Activated CD8-positive, alpha-beta T cell treated with anti-CD3 and anti-CD28 coated beads for 36 hours (primary cell): Measurements from ENCODE around the gene KRT39. TPM values are rescaled to one million over a fixed set of nuclear protein-coding genes. Genes with fewer than 3 reads are reported as not detected.

ENCODE experiments used
- ATAC-seq: fragments of 200-7000 bp; cut with Tn5 transposase; one replicate; pipeline ENCODE4 v1.10.0; 2021; ENCODE audit warnings: mild to moderate bottlenecking, moderate library complexity
- CTCF ChIA-PET: fragments of 350-600 bp; sonication (Branson Sonifier 250); formaldehyde crosslinking; loops from one replicate; lab custom pipeline; 2021; ENCODE audit warnings: antibody characterized with exemption; lab: Charles Lee
- POLR2A ChIA-PET: fragments of 350-600 bp; sonication (Branson Sonifier 250); formaldehyde crosslinking; loops from one replicate; lab custom pipeline; 2021; ENCODE audit warnings: antibody characterized with exemption; lab: Charles Lee
- DNase-seq: peaks from one replicate; pipeline ENCODE4 v3.0.0-alpha.2; 2020
- H3K27ac Mint-ChIP-seq: one replicate; pipeline ENCODE4 v1.8.0; 2021; ENCODE audit warnings: mild to moderate bottlenecking, mixed read lengths
- H3K27me3 Mint-ChIP-seq: one replicate; pipeline ENCODE4 v1.8.0; 2021; ENCODE audit warnings: mixed read lengths
- H3K36me3 Mint-ChIP-seq: one replicate; pipeline ENCODE4 v1.8.0; 2021; ENCODE audit warnings: low read depth, mixed read lengths
- H3K4me1 Mint-ChIP-seq: one replicate; pipeline ENCODE4 v1.8.0; 2021; ENCODE audit warnings: low read depth, mixed read lengths
- H3K4me3 Mint-ChIP-seq: one replicate; pipeline ENCODE4 v1.8.0; 2021; ENCODE audit warnings: mild to moderate bottlenecking, moderate library complexity, mixed read lengths
- H3K9me3 Mint-ChIP-seq: one replicate; pipeline ENCODE4 v1.8.0; 2021; ENCODE audit warnings: mixed read lengths
- intact Hi-C: fragments of 100-400 bp; cut with micrococcal nuclease; formaldehyde crosslinking; loops from one replicate; pipeline ENCODE4 v1.10.0; 2022
- total RNA-seq, 2 experiments: library from RNA; stranded (reverse); gene quantifications; one replicate each; pipeline ENCODE4 v1.2.3, GENCODE V29; 2021
- TF ChIP-seq, protein P1 (sequence below): fragments of 200-600 bp; IDR thresholded peaks from one replicate; pipeline ENCODE4 v1.8.0; 2022; ENCODE audit warnings: antibody characterized with exemption, mild to moderate bottlenecking

The KRT39 gene
- total RNA-seq, 2 experiments from 2014 or later = not detected

DNA sequence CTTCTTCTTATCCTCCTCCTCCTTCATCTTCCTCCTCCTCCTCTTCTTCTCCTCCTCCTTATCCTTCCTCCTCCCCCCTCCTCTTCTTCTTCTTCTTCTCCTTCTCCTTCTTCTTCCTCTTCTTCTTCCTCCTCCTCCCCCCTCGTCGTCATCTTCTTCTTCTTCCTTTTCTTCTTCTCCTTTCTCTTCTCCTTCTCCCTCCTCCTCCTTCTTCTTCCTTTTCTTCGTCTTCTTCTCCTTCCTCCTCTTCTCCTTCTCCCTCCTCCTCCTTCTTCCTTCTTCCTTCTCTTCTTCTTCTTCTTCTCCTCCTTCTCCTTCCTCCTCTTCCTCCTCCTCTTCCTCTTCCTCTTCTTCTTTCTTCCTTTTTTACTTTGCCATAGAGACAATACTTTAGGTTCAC is 24.2 kb downstream of the KRT39 start:
- Mint-ChIP-seq H3K4me1 (no peaks in the 10 kb centered on the region), H3K9me3 (no peaks in the 10 kb centered on the region), H3K27ac (no peak overlapping the region), H3K36me3 (no peaks in the 10 kb centered on the region), H3K27me3 (peaks cover 27% of the 10 kb centered on the region), H3K4me3 (no peak overlapping the region)
- CTCF ChIA-PET = no interaction called here
- no peak for DNase-seq
- POLR2A ChIA-PET = no interaction called here
- TF ChIP-seq, protein P1, sequence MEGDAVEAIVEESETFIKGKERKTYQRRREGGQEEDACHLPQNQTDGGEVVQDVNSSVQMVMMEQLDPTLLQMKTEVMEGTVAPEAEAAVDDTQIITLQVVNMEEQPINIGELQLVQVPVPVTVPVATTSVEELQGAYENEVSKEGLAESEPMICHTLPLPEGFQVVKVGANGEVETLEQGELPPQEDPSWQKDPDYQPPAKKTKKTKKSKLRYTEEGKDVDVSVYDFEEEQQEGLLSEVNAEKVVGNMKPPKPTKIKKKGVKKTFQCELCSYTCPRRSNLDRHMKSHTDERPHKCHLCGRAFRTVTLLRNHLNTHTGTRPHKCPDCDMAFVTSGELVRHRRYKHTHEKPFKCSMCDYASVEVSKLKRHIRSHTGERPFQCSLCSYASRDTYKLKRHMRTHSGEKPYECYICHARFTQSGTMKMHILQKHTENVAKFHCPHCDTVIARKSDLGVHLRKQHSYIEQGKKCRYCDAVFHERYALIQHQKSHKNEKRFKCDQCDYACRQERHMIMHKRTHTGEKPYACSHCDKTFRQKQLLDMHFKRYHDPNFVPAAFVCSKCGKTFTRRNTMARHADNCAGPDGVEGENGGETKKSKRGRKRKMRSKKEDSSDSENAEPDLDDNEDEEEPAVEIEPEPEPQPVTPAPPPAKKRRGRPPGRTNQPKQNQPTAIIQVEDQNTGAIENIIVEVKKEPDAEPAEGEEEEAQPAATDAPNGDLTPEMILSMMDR = no peak
- ATAC-seq = no peak
- intact Hi-C loops = no loop called here

DNA sequence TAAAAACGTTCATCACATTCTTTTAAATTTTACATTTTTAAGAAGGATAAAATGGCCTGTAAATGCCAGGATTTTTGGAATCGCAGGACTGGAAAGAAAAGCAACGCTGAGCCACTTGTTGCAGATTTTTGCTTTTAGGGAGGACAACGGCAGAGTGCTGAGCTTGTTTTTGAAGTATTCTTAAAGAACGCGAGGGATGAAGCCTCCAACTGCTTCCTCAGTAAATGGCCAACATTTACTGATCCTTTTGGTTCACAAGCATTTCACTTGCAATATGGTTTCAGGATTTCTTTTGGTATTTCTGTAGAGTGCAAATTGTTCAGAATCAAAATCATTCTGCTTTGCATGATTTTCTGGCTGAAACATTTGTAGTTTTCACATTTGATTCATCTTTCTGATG is 26.5 kb downstream of the KRT39 start:
- TF ChIP-seq, protein P1 = no peak
- ATAC-seq (no peak), DNase-seq (no peak)
- POLR2A ChIA-PET = interaction anchor here (1.5 kb wide), 1 partner anchor 12 kb away, joined by 3 read pairs; no protein-coding TSS in a partner anchor
- Mint-ChIP-seq H3K36me3 (no peaks in the 10 kb centered on the region), H3K27ac (no peak overlapping the region), H3K9me3 (no peaks in the 10 kb centered on the region), H3K27me3 (peaks cover 21% of the 10 kb centered on the region), H3K4me3 (no peak overlapping the region), H3K4me1 (no peaks in the 10 kb centered on the region)
- intact Hi-C loops = no loop called here
- CTCF ChIA-PET = no interaction called here

- TF ChIP-seq, protein P1 = no peak
- H3K36me3 Mint-ChIP-seq = no peaks in the 10 kb centered on the region
- no peak for DNase-seq
- ChIA-PET CTCF (interaction anchor here (0.7 kb wide), 1 partner anchor 34 kb away, joined by 3 read pairs; no protein-coding TSS in a partner anchor), POLR2A (no interaction called here)
- intact Hi-C loops = no loop called here
- no peaks in the 10 kb centered on the region for H3K4me1 Mint-ChIP-seq
- H3K9me3 Mint-ChIP-seq = no peaks in the 10 kb centered on the region
- ATAC-seq = no peak
- no peak overlapping the region for H3K27ac Mint-ChIP-seq
- H3K4me3 Mint-ChIP-seq = no peak overlapping the region
- H3K27me3 Mint-ChIP-seq = peaks cover 12% of the 10 kb centered on the region
These were observed 27.8 kb downstream of the KRT39 start for GRCh38 chr17:40938981-40939380.

DNA sequence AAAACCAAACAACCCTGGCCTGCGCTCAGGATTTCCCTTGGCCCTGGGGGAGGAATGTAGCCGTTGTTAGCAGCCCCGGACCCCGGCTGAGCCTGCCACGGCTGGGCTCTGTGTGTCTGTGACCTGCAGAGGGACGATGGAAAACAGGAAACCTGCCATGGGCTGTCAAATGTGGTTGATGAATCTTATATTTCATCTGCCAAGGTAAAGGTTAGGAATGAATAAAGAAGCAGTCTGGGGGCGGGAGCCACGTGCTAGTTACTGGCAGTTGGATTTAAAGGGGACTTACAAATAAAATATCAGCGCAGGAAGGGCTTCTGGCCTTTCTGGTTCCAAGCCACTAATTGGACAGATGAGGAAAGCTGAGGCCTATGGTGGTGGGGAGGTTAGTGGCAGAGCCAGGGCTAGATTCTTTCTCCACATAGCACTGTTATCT is 29.3 kb downstream of the KRT39 start, which contains the start of gene KRT23:
TSS of gene KRT23 (minus strand) at position 263 of the 436 bp plus-strand sequence. CDS start 1,043 bp downstream, outside the sequence.
- no peaks in the 10 kb centered on the region for H3K36me3 Mint-ChIP-seq
- H3K27ac Mint-ChIP-seq = no peak within 1 kb of the TSS
- TF ChIP-seq, protein P1 = no peak
- H3K4me3 Mint-ChIP-seq = no peak within 1 kb of the TSS
- peak; percentile 38 for DNase-seq
- H3K9me3 Mint-ChIP-seq = no peaks in the 10 kb centered on the region
- CTCF ChIA-PET = no interaction called here
- H3K27me3 Mint-ChIP-seq = peaks cover 7% of the 10 kb centered on the region
- H3K4me1 Mint-ChIP-seq = no peaks in the 10 kb centered on the region
- POLR2A ChIA-PET = no interaction called here
- ATAC-seq = no peak
- intact Hi-C loops = no loop called here

- Mint-ChIP-seq H3K27ac (no peak overlapping the region), H3K4me3 (no peak overlapping the region), H3K4me1 (no peaks in the 10 kb centered on the region), H3K9me3 (no peaks in the 10 kb centered on the region), H3K36me3 (no peaks in the 10 kb centered on the region), H3K27me3 (peaks cover 7% of the 10 kb centered on the region)
- no peak for ATAC-seq
- ChIA-PET POLR2A (no interaction called here), CTCF (no interaction called here)
- intact Hi-C loops = no loop called here
- TF ChIP-seq, protein P1 = no peak
- no peak for DNase-seq
These were observed 29.8 kb downstream of the KRT39 start for GRCh38 chr17:40936976-40937375.
